Kidney glomerular epithelial cell (primary cell): ENCODE results near the gene CCDC78.

ENCODE experiments used
- DNase-seq: peaks from one replicate; lab custom pipeline; 2025; lab: John Stamatoyannopoulos, UW

The CCDC78 gene

GRCh38 chr16:723695-724094, 2.5 kb downstream of the CCDC78 start:
- no peak for DNase-seq

GRCh38 chr16:722835-723633, 3.2 kb downstream of the CCDC78 start:
- DNase-seq, result no peak

GRCh38 chr16:721765-722540, 4.3 kb downstream of the CCDC78 start:
- no peak for DNase-seq

GRCh38 chr16:720990-721764, 5.1 kb downstream of the CCDC78 start, which contains the start of gene ANTKMT:
ANTKMT (plus strand) TSS chr16:721146; CDS start chr16:721275, 129 bp downstream.
- peak; percentile 46 for DNase-seq

- peak; percentile 47 for DNase-seq
These were observed 5.7 kb downstream of the CCDC78 start for GRCh38 chr16:720447-720989.

GRCh38 chr16:719815-720446, 6.3 kb downstream of the CCDC78 start:
- no peak for DNase-seq

GRCh38 chr16:718922-719321, 7.3 kb downstream of the CCDC78 start:
- DNase-seq, result no peak

- DNase-seq, result no peak
These were observed 7.9 kb downstream of the CCDC78 start for GRCh38 chr16:718389-718788.

- no peak for DNase-seq
These were observed 8.6 kb downstream of the CCDC78 start for GRCh38 chr16:717450-718245.

- DNase-seq, result no peak
These were observed 9.4 kb downstream of the CCDC78 start for GRCh38 chr16:716768-717325.

- DNase-seq, result no peak
These were observed 10.1 kb downstream of the CCDC78 start for GRCh38 chr16:716200-716568.

GRCh38 chr16:715477-716199, 10.6 kb downstream of the CCDC78 start:
- no peak for DNase-seq

GRCh38 chr16:714558-715476, 11.4 kb downstream of the CCDC78 start, which contains the start of gene METRN:
METRN (plus strand) TSS chr16:715118; CDS start chr16:715290, 172 bp downstream.
- DNase-seq, result peak; percentile 73

- DNase-seq, result no peak
These were observed 12.2 kb downstream of the CCDC78 start for GRCh38 chr16:714079-714478.

GRCh38 chr16:712740-713250, 13.4 kb downstream of the CCDC78 start:
- peak; percentile 83 for DNase-seq

- DNase-seq, result peak; percentile 56
These were observed 14.5 kb downstream of the CCDC78 start for GRCh38 chr16:711548-712320.

GRCh38 chr16:711084-711483, 15.2 kb downstream of the CCDC78 start:
- no peak for DNase-seq
